MM.1S (cell line): Measurements from ENCODE around the gene SFXN5.

Experiments
- CTCF ChIP-seq: fragments of 300-600 bp; sonication (generic); IDR thresholded peaks from 2 replicates; pipeline ENCODE4 v1.5.1; 2016; ENCODE audit warnings: antibody characterized with exemption, low read length, mixed read lengths
- EZH2 ChIP-seq: fragments of 300-600 bp; sonication (generic); optimal IDR thresholded peaks from 2 replicates; pipeline ENCODE3; 2017; ENCODE audit warnings: low read depth, mild to moderate bottlenecking, antibody characterized with exemption, low read length, mixed read lengths
- EZH2phosphoT487 ChIP-seq: fragments of 300-600 bp; sonication (generic); IDR thresholded peaks from 2 replicates; pipeline ENCODE4 v1.6.1; 2018; ENCODE audit warnings: antibody characterized with exemption, low read length

GRCh38 chr2:73082523-73083410 lies 11.3 kb upstream of the SFXN5 start:
- TF ChIP-seq CTCF (no peak), EZH2 (no peak), EZH2phosphoT487 (no peak)
